Colonic mucosa (tissue), 4 donors: ENCODE measurements around the gene MKKS. TPM values are rescaled to one million over a fixed set of nuclear protein-coding genes. Genes with fewer than 3 reads are reported as not detected.

Experiments
- DNase-seq: peaks from one replicate; pipeline ENCODE4 v3.0.0-alpha.2; 2020
- H3K27ac ChIP-seq: fragments of 200-600 bp; one replicate; pipeline ENCODE4 v1.8.0; 2021
- H3K27me3 ChIP-seq: fragments of 200-600 bp; one replicate; pipeline ENCODE4 v1.8.0; 2021
- H3K36me3 ChIP-seq: fragments of 200-600 bp; one replicate; pipeline ENCODE4 v1.8.0; 2021
- H3K4me1 ChIP-seq: fragments of 200-600 bp; one replicate; pipeline ENCODE4 v1.8.0; 2021; ENCODE audit warnings: mild to moderate bottlenecking
- H3K4me3 ChIP-seq: fragments of 200-600 bp; one replicate; pipeline ENCODE4 v1.8.0; 2021
- H3K9ac ChIP-seq, 2 donors: one replicate each; pipeline ENCODE4 v1.7.0; 2013; ENCODE audit warnings: control low read depth in 2 of 2, low read depth in 2 of 2, low read length in 2 of 2
- H3K9me3 ChIP-seq: fragments of 200-600 bp; one replicate; pipeline ENCODE4 v1.8.0; 2021
- CTCF ChIP-seq: fragments of 200-600 bp; IDR thresholded peaks from one replicate; pipeline ENCODE4 v1.8.0; 2022; ENCODE audit warnings: antibody characterized with exemption, mild to moderate bottlenecking
- intact Hi-C: fragments of 100-400 bp; cut with DNase I; formaldehyde crosslinking; loops from one replicate; pipeline ENCODE4 v1.14.1; 2022
- total RNA-seq, 2 donors: library from RNA; stranded (reverse); fragmentation: NEBNext Ultra II Directional in 1 of 2; extraction: Animal tissue kit (Norgen Biotek cat#: 25700) in 1 of 2; gene quantifications; one replicate each; pipeline ENCODE4 v1.2.1, GENCODE V29; 2021
- donor health status: healthy.
- donor health status: DM: no; HTN: no; CAD: no.
- donor health status: DM: no; HTN: no; CAD: no.

MKKS gene
- total RNA-seq, 2 donors from 2014 or later: 22.6 to 24.9 TPM

GRCh38 chr20:10356628-10357027 lies 77.4 kb downstream of the MKKS start:
- no peak overlapping the region for H3K9ac ChIP-seq
- no peak for TF ChIP-seq CTCF
- H3K9me3 ChIP-seq: no peaks in the 10 kb centered on the region
- H3K4me3 ChIP-seq: no peak overlapping the region
- intact Hi-C loops: no loop called here
- no peak overlapping the region for H3K27ac ChIP-seq
- H3K36me3 ChIP-seq: no peaks in the 10 kb centered on the region
- H3K27me3 ChIP-seq: no peaks in the 10 kb centered on the region
- DNase-seq: no peak
- no peaks in the 10 kb centered on the region for H3K4me1 ChIP-seq

- H3K27me3 ChIP-seq: no peaks in the 10 kb centered on the region
These were observed 80.8 kb downstream of the MKKS start for GRCh38 chr20:10352934-10353824.

More at GRCh38 chr20:10352934-10353824, 80.8 kb downstream of the MKKS start:
- H3K9ac ChIP-seq: no peak overlapping the region
- H3K4me3 ChIP-seq: no peak overlapping the region
- intact Hi-C loops: no loop called here
- H3K36me3 ChIP-seq: no peaks in the 10 kb centered on the region
- no peak overlapping the region for H3K27ac ChIP-seq
- H3K4me1 ChIP-seq: no peaks in the 10 kb centered on the region
- no peak for TF ChIP-seq CTCF
- H3K9me3 ChIP-seq: no peaks in the 10 kb centered on the region
- no peak for DNase-seq

Other genes with a start within 250 kb of the MKKS start
- gene SNAP25, start 215.4 kb downstream of the MKKS start, total RNA-seq: 1 to 10 TPM in 1 of 2 donors, under 1 TPM in 1; 0.67 to 2.2 TPM
- gene SLX4IP, start 1.1 kb upstream of the MKKS start, total RNA-seq: 1 to 10 TPM; 5.0 to 8.8 TPM
- gene JAG1, start 239.8 kb upstream of the MKKS start, total RNA-seq: 100 to 1,000 TPM in 1 of 2 donors, 10 to 100 TPM in 1; 66.5 to 102 TPM